Lower lobe of right lung (tissue), 2 donors: ENCODE data around the gene FBRSL1. TPM values are rescaled to one million over a fixed set of nuclear protein-coding genes. Genes with fewer than 3 reads are reported as not detected.
"Not testable (repeated sequence)": the region's sequence is repeated elsewhere in the genome, so short reads cannot be mapped to it uniquely, and the experiment has no call there.

ENCODE experiments used
- ATAC-seq, 2 donors: fragments of 200-7000 bp; cut with Tn5 transposase; one replicate each; pipeline ENCODE4 v1.9.1; 2020 to 2022; ENCODE audit warnings: mild to moderate bottlenecking in 2 of 2, moderate library complexity in 2 of 2
- DNase-seq: peaks from one replicate; pipeline ENCODE4 v3.0.0-alpha.2; 2020
- H3K27ac ChIP-seq: fragments of 200-600 bp; one replicate; pipeline ENCODE4 v1.8.0; 2022
- H3K27me3 ChIP-seq: fragments of 200-600 bp; one replicate; pipeline ENCODE4 v1.8.0; 2022; ENCODE audit warnings: low read depth
- H3K36me3 ChIP-seq: fragments of 200-600 bp; one replicate; pipeline ENCODE4 v1.8.0; 2022; ENCODE audit warnings: mild to moderate bottlenecking
- H3K4me1 ChIP-seq: fragments of 200-600 bp; one replicate; pipeline ENCODE4 v1.8.0; 2022
- H3K4me3 ChIP-seq: fragments of 200-600 bp; one replicate; pipeline ENCODE4 v1.8.0; 2022; ENCODE audit warnings: mild to moderate bottlenecking
- H3K9me3 ChIP-seq: fragments of 200-600 bp; one replicate; pipeline ENCODE4 v1.8.0; 2022
- intact Hi-C: fragments of 100-400 bp; cut with DNase I; formaldehyde crosslinking; loops from one replicate; pipeline ENCODE4 v1.11.0; 2022
- long read RNA-seq: library from polyadenylated mRNA; unstranded; transcript quantifications from one replicate; pipeline ENCODE4 v2.0.0, GENCODE V29; 2021
- total RNA-seq: library from RNA; stranded (reverse); fragmentation: NEBNext Ultra II Directional; extraction: Animal tissue kit (Norgen Biotek cat#: 25700); gene quantifications from one replicate; pipeline ENCODE4 v1.2.1, GENCODE V29; 2021
- TF ChIP-seq, protein P1 (sequence below): fragments of 200-600 bp; IDR thresholded peaks from one replicate; pipeline ENCODE4 v1.8.0; 2022; ENCODE audit warnings: antibody characterized with exemption, mild to moderate bottlenecking
- donor health status: DM: no; HTN: yes; CAD: no; lungs with severe emphysema.

The FBRSL1 gene
- total RNA-seq, result 47.6 TPM
- long read RNA-seq, partial matches to known transcripts, result 51 of 79 reads
- long read RNA-seq, other reads (novel, unspliced or antisense), result 28 of 79 reads

DNA sequence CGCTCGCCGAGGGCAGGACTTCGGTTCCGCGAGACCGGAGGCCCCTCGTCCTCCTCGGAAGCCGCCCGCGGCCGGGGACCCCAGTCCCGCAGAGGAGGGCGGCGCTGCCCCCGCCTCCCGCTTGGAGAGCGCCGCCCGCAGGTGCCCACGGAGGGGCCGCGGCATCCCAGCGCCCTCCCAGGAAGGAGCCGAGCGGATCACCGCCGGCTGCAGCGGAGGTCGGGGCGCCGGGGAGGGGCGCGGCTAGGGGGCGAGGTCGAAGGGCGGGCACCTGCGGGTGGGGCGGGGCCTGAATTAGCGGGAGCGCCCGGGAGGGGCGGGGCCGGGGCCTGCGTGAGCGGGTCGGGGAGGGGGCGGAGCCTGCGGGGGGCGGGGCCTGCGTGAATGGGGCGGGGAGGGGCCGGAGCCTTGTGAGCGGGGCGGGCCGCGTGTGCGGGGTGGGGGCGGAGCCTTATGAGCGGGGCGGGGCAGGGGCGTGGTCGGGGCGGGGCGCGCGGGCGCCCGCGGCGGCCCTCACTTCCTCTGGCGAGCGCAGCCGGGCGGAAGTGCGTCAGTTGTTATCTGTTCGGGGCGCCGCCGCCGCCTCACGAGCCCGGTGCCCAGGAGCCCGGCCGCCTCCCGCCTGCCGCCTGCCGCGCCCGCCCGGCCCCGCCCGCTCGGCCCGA is at the start of gene FBRSL1:
FBRSL1 (plus strand) TSS at position 550 of the 665 bp plus-strand sequence.
- Histone ChIP-seq H3K9me3 (no peaks in the 10 kb centered on the region), H3K4me1 (peaks cover 56% of the 10 kb centered on the region), H3K27me3 (no peaks in the 10 kb centered on the region), H3K4me3 (peak within 1 kb of the TSS; percentile 77), H3K27ac (peak within 1 kb of the TSS; percentile 86), H3K36me3 (peaks cover 4% of the 10 kb centered on the region)
- TF ChIP-seq, protein P1, sequence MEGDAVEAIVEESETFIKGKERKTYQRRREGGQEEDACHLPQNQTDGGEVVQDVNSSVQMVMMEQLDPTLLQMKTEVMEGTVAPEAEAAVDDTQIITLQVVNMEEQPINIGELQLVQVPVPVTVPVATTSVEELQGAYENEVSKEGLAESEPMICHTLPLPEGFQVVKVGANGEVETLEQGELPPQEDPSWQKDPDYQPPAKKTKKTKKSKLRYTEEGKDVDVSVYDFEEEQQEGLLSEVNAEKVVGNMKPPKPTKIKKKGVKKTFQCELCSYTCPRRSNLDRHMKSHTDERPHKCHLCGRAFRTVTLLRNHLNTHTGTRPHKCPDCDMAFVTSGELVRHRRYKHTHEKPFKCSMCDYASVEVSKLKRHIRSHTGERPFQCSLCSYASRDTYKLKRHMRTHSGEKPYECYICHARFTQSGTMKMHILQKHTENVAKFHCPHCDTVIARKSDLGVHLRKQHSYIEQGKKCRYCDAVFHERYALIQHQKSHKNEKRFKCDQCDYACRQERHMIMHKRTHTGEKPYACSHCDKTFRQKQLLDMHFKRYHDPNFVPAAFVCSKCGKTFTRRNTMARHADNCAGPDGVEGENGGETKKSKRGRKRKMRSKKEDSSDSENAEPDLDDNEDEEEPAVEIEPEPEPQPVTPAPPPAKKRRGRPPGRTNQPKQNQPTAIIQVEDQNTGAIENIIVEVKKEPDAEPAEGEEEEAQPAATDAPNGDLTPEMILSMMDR, result no peak
- ATAC-seq (peak; percentile 90 to 95), DNase-seq (peak; percentile 94)
- intact Hi-C loops, result no loop called here

DNA sequence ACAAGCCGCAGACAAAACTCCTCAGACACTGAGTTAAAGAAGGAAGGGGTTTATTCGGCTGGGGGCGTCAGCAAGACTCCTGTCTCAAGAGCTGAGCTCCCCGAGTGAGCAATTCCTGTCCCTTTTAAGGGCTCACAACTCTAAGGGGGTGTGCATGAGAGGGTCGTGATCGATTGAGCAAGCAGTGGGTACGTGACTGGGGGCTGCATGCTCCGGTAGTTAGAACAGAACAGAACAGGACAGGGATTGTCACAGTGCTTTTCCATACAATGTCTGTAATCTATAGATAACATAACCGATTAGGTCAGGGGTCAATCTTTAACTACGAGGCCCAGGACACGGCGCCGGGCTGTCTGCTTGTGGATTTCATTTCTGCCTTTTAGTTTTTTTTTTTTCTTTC is 49.5 kb upstream of the FBRSL1 start:
- H3K27ac ChIP-seq, intact Hi-C loops, H3K4me1 ChIP-seq, H3K9me3 ChIP-seq, H3K27me3 ChIP-seq, H3K36me3 ChIP-seq, DNase-seq, H3K4me3 ChIP-seq, ATAC-seq: not testable (repeated sequence)

DNA sequence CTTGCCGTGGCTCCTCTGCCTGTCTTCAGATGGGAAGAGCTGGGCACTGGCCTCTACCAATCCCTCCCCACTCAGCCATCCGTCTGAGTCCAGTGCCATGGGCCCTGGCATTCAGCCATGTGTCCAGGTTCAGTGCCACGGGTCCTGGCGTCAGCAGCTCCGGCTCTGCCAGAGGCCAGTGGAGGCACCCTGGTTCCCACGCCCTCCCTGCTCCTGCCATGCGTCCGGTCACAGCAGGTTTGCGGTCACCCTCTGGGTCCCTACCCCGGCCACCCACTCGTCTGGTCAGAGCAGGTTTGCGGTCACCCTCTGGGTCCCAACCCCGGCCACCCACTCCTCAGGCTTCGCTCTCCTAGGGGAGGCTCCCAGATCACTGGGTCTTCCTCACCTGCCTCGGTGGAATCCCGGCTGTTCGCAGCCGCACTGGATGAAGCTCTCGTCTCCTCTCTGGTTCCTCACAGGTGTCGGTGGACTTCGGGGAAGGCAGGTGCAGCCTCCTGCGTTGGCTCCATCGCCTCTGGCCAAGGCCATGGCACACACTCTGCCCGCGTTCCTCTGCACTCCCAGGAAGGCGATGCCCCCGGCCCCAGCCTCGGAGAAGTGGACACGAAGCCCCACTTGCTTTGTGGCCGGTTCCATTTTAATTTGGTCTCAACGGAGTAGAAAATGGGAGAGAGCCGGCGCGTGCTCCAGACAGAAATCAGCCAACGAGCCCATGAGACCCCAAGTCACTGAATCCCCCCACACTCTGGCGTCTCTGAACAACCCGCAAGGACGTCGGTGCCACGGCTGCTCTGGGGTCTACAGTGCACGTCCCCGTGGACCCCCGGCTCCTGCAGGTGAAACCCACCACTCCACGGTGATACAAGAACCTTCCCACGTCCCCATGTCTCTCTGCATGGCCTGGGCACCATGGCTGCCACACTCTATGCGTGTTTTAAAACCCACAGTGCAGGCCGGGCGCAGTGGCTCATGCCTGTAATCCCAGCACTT is 47.8 kb upstream of the FBRSL1 start:
- ATAC-seq (no peak), DNase-seq (no peak)
- H3K27ac ChIP-seq, result no peak overlapping the region
- no peak overlapping the region for H3K4me3 ChIP-seq
- intact Hi-C loops, result no loop called here
- no peaks in the 10 kb centered on the region for H3K36me3 ChIP-seq
- H3K9me3 ChIP-seq, result no peaks in the 10 kb centered on the region
- TF ChIP-seq, protein P1, result no peak
- H3K27me3 ChIP-seq, result peaks cover 3% of the 10 kb centered on the region
- H3K4me1 ChIP-seq, result peaks cover 6% of the 10 kb centered on the region

DNA sequence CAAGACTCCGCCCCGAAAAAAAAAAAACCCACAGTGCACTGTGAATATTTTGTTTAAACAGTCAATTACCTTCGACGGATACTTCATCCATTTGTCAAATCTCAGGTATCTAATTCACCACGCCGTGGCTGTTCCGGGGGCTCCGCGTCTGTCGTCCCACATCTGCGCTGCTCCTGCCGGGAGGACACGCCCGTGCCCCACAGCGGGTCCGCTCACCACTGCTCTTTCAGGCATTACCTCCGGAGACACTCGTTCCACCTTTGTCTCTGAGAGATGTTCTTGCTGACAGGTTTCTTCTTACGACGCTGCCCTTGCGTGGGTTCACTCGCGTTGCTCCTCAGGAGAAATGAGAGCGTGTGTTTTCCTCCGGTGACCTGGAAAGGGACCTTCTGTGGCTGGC is 46.9 kb upstream of the FBRSL1 start:
- intact Hi-C loops, result no loop called here
- Histone ChIP-seq H3K4me1 (no peaks in the 10 kb centered on the region), H3K9me3 (no peaks in the 10 kb centered on the region), H3K27ac (no peak overlapping the region), H3K27me3 (peaks cover 3% of the 10 kb centered on the region), H3K4me3 (no peak overlapping the region), H3K36me3 (no peaks in the 10 kb centered on the region)
- DNase-seq, result no peak
- TF ChIP-seq, protein P1, result no peak
- no peak for ATAC-seq

DNA sequence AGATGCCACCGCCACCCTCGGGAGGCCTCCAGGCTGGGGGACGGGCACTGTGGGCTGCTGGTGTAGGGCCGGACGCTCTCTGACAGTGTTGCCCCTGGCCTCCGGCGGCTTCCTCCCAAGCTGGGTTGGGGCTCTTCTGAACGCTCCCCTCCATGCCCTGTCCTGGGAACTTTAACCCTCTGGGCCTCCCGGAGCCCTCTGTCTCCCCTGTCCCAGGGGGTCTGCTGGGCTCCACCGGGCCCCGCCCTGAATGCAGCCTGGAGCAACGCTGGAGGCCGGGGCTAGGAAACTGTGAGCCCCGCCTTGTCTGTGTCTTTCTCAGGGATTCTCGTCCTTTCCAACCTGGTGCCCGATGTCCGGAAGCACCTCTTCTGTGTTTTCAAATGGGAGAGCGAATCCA is 45.7 kb upstream of the FBRSL1 start:
- Histone ChIP-seq H3K27ac (peak overlapping the region; percentile 75), H3K4me1 (no peaks in the 10 kb centered on the region), H3K4me3 (no peak overlapping the region), H3K27me3 (peaks cover 7% of the 10 kb centered on the region), H3K36me3 (no peaks in the 10 kb centered on the region), H3K9me3 (no peaks in the 10 kb centered on the region)
- intact Hi-C loops, result no loop called here
- TF ChIP-seq, protein P1, result no peak
- ATAC-seq (no peak), DNase-seq (no peak)
